OCI-LY1 (cell line): ENCODE data around the gene TACC3.

Source experiments
- EZH2 ChIP-seq: fragments of 200-600 bp; sonication (generic), shearing (Covaris generic); IDR thresholded peaks from 2 replicates; pipeline ENCODE4 v1.8.0; 2017; ENCODE audit warnings: borderline replicate concordance, mixed run types, mild to moderate bottlenecking, antibody characterized with exemption, low read length, moderate library complexity, mixed read lengths
- TF ChIP-seq, protein P1 (sequence below): fragments of 200-600 bp; sonication (generic), shearing (Covaris generic); IDR thresholded peaks from 2 replicates; pipeline ENCODE4 v1.5.1; 2017; ENCODE audit warnings: mild to moderate bottlenecking, antibody characterized with exemption, low read length, moderate library complexity, mixed read lengths

DNA sequence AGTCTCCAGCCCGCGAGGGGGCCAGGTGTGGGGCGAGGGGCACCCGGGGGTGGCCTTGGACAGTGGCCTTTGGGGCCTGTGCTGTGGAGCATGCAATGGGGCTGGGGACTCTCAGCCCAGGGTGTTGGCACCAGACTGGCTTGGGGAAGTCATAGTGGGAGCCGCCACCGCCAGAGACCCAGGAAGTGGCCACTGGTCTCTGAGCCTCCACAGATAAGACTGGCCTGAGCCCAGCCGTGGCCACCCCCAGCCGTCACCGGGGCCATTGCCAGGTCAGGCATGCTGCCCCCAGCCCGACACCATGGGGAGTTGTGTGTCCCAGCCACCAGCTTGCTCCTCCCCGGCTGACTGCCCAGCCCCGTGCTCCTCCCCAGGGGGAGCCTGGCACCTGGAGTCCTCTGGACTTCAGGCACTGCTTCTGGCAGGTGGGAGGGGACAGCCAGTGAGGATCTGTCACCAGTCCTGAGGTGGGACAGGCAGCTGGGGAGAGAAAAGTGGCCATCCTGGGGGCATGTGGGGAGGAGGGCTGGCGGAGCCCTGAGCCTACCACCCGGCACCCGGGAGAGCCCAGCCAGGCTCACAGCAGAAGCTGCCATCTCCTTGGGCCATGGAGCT is 32.5 kb downstream of the TACC3 start:
- TF ChIP-seq EZH2 = no peak
- TF ChIP-seq, protein P1, sequence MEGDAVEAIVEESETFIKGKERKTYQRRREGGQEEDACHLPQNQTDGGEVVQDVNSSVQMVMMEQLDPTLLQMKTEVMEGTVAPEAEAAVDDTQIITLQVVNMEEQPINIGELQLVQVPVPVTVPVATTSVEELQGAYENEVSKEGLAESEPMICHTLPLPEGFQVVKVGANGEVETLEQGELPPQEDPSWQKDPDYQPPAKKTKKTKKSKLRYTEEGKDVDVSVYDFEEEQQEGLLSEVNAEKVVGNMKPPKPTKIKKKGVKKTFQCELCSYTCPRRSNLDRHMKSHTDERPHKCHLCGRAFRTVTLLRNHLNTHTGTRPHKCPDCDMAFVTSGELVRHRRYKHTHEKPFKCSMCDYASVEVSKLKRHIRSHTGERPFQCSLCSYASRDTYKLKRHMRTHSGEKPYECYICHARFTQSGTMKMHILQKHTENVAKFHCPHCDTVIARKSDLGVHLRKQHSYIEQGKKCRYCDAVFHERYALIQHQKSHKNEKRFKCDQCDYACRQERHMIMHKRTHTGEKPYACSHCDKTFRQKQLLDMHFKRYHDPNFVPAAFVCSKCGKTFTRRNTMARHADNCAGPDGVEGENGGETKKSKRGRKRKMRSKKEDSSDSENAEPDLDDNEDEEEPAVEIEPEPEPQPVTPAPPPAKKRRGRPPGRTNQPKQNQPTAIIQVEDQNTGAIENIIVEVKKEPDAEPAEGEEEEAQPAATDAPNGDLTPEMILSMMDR = no peak
